ENCODE measurements around the gene KCTD5.

Gene KCTD5

DNA sequence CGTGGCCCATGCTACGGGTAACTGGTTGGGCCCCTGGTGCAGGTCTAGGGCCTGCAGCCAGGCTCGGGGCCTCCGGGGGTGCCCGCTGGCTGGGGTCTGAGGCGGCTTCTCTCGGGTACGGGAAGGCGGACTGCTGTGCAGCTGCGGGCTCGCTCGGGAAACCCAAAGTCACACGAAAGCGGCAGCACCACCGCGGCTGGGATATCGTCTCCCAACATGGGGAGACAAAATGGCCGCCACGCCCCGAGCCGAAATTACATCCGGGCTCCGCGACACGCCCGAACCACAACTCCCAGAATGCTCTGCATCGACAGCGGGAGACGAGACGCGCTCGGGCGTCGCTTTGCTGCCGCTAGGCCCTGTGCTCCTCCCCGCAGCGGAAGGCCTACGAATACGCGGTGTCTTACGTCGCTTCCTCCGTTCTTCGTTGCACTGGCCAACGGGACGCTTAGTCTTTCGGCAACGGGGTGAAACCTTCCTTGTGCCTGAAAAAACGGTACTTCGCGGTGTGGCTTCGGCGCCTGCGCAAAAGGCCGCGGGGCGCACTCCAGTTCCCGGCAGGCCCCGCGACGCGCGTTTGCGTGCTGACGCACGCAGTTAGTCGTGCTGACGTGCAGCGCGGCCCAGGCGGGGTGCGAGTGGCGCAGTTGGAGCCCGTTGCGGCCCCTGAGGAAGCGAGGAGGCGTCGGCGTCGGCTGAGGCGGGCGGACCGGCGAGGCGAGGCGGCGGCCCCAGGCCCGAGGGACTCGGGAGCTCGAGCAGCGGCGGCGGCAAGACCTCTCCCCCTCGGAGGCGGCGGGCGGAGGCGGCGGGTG lies 69.9 kb downstream of the KCTD5 start, which contains the start of gene SRRM2:
Gene SRRM2, plus strand, starts transcription at position 604 of the 815 bp plus-strand sequence. CDS start 3,727 bp downstream, outside the sequence.
- peak; percentile 98 for DNase-seq (ENCODE audit: low read depth, low spot score)

DNA sequence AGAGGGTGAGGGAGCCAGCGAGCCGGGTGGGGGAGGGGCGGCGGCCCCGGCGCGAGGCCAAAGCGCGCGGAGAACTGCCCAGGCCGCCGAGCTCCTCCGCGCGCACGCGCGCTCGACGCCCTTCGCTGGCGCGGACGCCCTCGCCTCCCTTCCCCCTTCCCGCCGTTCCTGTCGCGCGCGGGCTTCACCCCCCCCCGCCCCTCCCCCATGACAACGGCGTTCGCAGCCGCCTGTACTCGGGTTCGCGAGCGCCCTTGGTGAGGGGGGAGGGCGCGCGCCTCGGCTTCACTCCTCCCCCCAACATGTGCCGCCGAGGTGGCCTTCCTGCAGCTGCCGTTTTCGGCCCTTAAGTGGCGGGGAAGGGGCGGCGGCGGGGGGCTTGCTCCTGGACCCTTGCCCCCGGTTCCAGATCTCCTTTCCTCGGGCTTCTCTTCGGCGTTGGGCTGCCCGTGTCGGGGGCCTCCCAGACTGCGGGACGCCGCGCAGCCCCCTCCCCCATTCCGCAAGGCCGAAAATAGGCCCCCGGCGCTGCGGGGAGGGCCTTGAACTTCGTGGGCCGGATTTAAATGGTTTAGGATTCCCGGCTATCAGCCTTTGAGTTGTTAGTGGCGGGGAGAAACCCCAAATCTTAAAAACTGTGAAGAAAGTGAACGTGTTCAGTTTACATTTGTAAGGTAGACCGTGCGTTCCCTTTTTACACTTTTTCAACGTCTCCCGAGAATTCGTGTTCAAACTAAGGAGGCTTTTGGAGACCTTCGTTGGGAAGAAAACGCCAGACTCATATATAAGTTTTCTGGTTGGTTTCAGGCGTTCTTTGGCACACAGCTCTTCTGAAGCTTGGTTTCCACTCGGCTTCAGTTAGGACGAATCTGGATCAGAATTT lies 70.8 kb downstream of the KCTD5 start:
- peak; percentile 57 for DNase-seq (ENCODE audit: low read depth, low spot score)

- DNase-seq (ENCODE audit: low read depth, low spot score) = no peak
These were observed 71.4 kb downstream of the KCTD5 start for GRCh38 chr16:2753733-2754020.

DNA sequence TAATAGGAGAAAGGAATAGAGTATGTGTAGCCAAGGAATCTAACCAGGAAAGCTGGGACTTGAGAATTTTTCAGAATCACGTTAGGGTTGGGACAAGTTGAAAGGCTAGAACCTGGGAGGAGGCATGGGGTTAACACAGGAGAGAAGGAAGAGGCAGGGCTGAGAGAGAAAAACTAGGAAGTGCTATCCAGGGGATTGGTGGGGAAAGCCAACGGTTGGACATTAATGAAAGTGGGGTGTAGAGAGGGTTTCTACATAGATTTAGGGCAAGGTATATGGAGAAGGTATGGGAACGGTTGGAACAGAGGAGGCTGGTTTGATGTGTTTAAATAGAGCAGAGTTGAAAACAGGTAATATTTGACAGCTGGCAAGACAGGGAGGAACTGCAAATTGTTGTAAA lies 72.8 kb downstream of the KCTD5 start:
- no peak for DNase-seq (ENCODE audit: low read depth, low spot score)

- no peak for DNase-seq (ENCODE audit: low read depth, low spot score)
These were observed 74.1 kb downstream of the KCTD5 start for GRCh38 chr16:2756288-2757015.

DNA sequence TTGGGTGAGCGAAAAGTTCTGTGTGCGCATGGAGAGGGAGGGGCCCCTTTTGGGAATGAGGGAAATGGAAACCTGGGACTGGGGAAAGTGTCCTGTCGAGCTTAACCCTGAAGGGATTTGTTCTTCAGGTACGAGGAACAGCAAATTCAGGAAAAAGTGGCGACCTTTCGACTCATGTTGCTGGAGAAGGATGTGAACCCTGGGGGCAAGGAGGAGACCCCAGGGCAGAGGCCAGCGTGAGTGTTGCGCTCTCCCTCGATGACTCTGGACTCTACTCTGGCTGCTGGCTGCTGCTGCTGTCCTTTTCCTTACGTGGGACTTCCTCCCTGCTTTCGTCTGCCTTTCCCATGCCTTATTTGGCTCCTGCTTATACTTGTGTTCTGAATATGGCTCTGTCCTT lies 75.0 kb downstream of the KCTD5 start:
- DNase-seq (ENCODE audit: low read depth, low spot score) = no peak
